K562 (cell line): ENCODE results near the gene BAD. TPM values are rescaled to one million over a fixed set of nuclear protein-coding genes. Genes with fewer than 3 reads are reported as not detected.

Source experiments
- BMI1 ChIP-seq: fragments of 150-350 bp; IDR thresholded peaks from 2 replicates; pipeline ENCODE4 v1.6.1; 2014; ENCODE audit warnings: low read length
- CC2D1A ChIP-seq: fragments of 450-650 bp; IDR thresholded peaks from 2 replicates; pipeline ENCODE4 v1.6.1; 2017; ENCODE audit warnings: mild to moderate bottlenecking
- CEBPG ChIP-seq, 3 experiments: fragments of 200-800 bp in 1 of 3; sonication (Bioruptor generic) in 1 of 3; sonication (generic) in 1 of 3; formaldehyde crosslinking in 1 of 3; IDR thresholded peaks in 2 of 3; conservative IDR thresholded peaks in 1 of 3; 2 replicates each; pipeline versions ENCODE4 v1.6.1 to v1.8.0; 2016 to 2022; ENCODE audit warnings: missing compliant biosample characterization in 2 of 3, missing genetic modification characterization in 2 of 3, mild to moderate bottlenecking in 1 of 3, missing genetic modification reagents in 1 of 3
- FOXA3 ChIP-seq, 2 experiments: fragments of 450-650 bp in 1 of 2; sonication (generic) in 1 of 2; formaldehyde crosslinking; IDR thresholded peaks in 1 of 2; conservative IDR thresholded peaks in 1 of 2; 2 replicates each; pipeline versions ENCODE4 v1.4.0 to v1.8.0; 2020 to 2022; ENCODE audit warnings: mild to moderate bottlenecking in 2 of 2, missing genetic modification reagents in 1 of 2
- FOXP1 ChIP-seq: sonication (generic); formaldehyde crosslinking; IDR thresholded peaks from 2 replicates; pipeline ENCODE4 v1.8.0; 2022; ENCODE audit warnings: mild to moderate bottlenecking, missing genetic modification reagents
- GABPA ChIP-seq: fragments of 200-800 bp; sonication (Bioruptor generic); conservative IDR thresholded peaks from 2 replicates; pipeline ENCODE4 v1.6.1; 2016; ENCODE audit warnings: low read depth, missing genetic modification characterization, missing compliant biosample characterization
- HDAC1 ChIP-seq, 2 experiments: fragments of 450-650 bp; IDR thresholded peaks; 2 replicates each; pipeline ENCODE4 v1.6.1; 2016 to 2017; ENCODE audit warnings: inconsistent platforms in 1 of 2, mild to moderate bottlenecking in 1 of 2, moderate library complexity in 1 of 2
- KLF16 ChIP-seq: IDR thresholded peaks from 2 replicates; pipeline ENCODE4 v1.6.1; 2016; ENCODE audit warnings: antibody characterized with exemption
- MAZ ChIP-seq, 2 experiments: fragments of 450-650 bp in 1 of 2; sonication (generic) in 1 of 2; formaldehyde crosslinking; IDR thresholded peaks in 1 of 2; conservative IDR thresholded peaks in 1 of 2; 2 replicates each; pipeline versions ENCODE4 v1.4.0 to v1.5.0; 2020; ENCODE audit warnings: mild to moderate bottlenecking in 1 of 2, missing genetic modification reagents in 1 of 2
- MCM5 ChIP-seq: fragments of 450-650 bp; IDR thresholded peaks from 2 replicates; pipeline ENCODE4 v1.6.1; 2016; ENCODE audit warnings: low read depth
- POLR2AphosphoS2 ChIP-seq: IDR thresholded peaks from 2 replicates; pipeline ENCODE4 v1.6.1; 2012; ENCODE audit warnings: low read length, improper control_type of control experiment
- RAD21 ChIP-seq, 2 experiments: fragments of 250-450 bp in 1 of 2; fragments of 450-650 bp in 1 of 2; sonication (Bioruptor Pico) in 1 of 2; formaldehyde crosslinking in 1 of 2; IDR thresholded peaks in 1 of 2; conservative IDR thresholded peaks in 1 of 2; 2 replicates each; pipeline versions ENCODE4 v1.4.0 to v1.8.0; 2020 to 2022; ENCODE audit warnings: mild to moderate bottlenecking in 2 of 2, moderate library complexity in 1 of 2
- RB1 ChIP-seq: fragments of 450-650 bp; IDR thresholded peaks from 2 replicates; pipeline ENCODE4 v1.6.1; 2017; ENCODE audit warnings: low read depth, mild to moderate bottlenecking
- SMARCA4 ChIP-seq: fragments of 450-650 bp; IDR thresholded peaks from 2 replicates; pipeline ENCODE4 v1.6.1; 2016
- ZEB2 ChIP-seq: fragments of 450-650 bp; IDR thresholded peaks from 2 replicates; pipeline ENCODE4 v1.6.1; 2016
- ZNF583 ChIP-seq: fragments of 250-450 bp; sonication (Bioruptor Pico); IDR thresholded peaks from 2 replicates; pipeline ENCODE4 v1.4.0; 2020
- ZNF830 ChIP-seq: fragments of 250-450 bp; sonication (Bioruptor Pico); IDR thresholded peaks from 2 replicates; pipeline ENCODE4 v1.5.0; 2021; ENCODE audit warnings: mild to moderate bottlenecking
- polyA plus RNA-seq, 8 experiments: library from polyadenylated mRNA; depleted of rRNA in 4 of 8; stranded (reverse) in 5 of 8; unstranded in 3 of 8; fragments of >200 nt; fragmentation: Nextera tagmentation in 2 of 8; fragmentation: Illumina TruSeq in 1 of 8; extraction: Ambion mirVana in 2 of 8; extraction: Trizol in 1 of 8; gene quantifications; 2 replicates each; pipeline versions ENCODE4 v1.2.1 to v1.2.3, GENCODE V29; 2011 to 2014; ENCODE audit warnings: inconsistent platforms in 1 of 8, missing spikeins in 1 of 8
- total RNA-seq, 7 experiments: library from RNA; depleted of rRNA in 6 of 7; stranded (reverse); fragments of >200 nt in 6 of 7; fragmentation: Illumina TruSeq in 2 of 7; extraction: Trizol in 2 of 7; gene quantifications; 2 replicates each; pipeline versions ENCODE4 v1.2.1 to v1.2.3, GENCODE V29; 2011 to 2021; ENCODE audit warnings: low replicate concordance in 1 of 7
- TF ChIP-seq, protein P1 (sequence below), 2 experiments: fragments of 450-650 bp in 1 of 2; IDR thresholded peaks; 2 replicates each; pipeline ENCODE4 v1.6.1; 2011 to 2017; ENCODE audit warnings: low read depth in 2 of 2, antibody characterized with exemption in 1 of 2, borderline replicate concordance in 1 of 2, low read length in 1 of 2, mild to moderate bottlenecking in 1 of 2, mixed read lengths in 1 of 2; ENCODE audit not compliant: control insufficient read depth in 1 of 2
- TF ChIP-seq, protein P2 (sequence below): fragments of 250-450 bp; sonication (Bioruptor Pico); IDR thresholded peaks from 2 replicates; pipeline ENCODE4 v1.5.1; 2021; ENCODE audit warnings: mild to moderate bottlenecking

BAD gene
- total and polyA plus RNA-seq, 9 of the 15 experiments (the other 6 are each of a cell fraction or from before 2014, with no cell fraction given), result 0.61 to 45.6 (median 11.8) TPM

DNA sequence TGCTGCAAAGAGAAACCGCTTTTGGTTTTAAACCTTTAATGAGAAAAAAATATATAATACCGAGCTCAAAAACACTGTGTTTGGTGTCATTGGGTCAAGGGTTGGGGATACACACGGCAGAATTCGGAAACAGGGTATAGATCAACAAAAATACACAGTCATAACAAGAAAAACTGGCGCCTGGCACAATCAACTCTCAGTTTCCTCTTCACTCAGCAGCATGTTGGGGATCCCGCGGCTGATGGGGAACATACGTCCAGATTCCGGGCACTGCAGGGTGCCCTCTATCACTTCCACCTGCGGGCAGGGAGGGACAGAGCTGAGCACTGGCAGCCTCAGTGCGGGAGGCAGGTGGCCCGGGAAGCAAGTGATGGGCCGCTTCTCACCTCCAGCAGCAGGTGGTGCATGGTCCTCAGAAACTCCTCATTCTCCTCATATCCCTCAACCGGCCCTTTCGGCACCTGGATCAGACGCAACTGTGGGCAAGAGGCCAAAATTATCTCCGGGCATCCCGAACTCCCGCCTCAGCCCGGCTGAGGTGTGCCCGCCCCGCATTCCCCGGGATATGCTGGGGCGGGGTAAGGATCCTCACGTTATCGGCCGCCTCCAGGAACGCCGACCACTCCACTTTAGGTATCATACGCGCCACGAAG lies 32.3 kb upstream of the BAD start (continued):
- TF ChIP-seq, protein P1, sequence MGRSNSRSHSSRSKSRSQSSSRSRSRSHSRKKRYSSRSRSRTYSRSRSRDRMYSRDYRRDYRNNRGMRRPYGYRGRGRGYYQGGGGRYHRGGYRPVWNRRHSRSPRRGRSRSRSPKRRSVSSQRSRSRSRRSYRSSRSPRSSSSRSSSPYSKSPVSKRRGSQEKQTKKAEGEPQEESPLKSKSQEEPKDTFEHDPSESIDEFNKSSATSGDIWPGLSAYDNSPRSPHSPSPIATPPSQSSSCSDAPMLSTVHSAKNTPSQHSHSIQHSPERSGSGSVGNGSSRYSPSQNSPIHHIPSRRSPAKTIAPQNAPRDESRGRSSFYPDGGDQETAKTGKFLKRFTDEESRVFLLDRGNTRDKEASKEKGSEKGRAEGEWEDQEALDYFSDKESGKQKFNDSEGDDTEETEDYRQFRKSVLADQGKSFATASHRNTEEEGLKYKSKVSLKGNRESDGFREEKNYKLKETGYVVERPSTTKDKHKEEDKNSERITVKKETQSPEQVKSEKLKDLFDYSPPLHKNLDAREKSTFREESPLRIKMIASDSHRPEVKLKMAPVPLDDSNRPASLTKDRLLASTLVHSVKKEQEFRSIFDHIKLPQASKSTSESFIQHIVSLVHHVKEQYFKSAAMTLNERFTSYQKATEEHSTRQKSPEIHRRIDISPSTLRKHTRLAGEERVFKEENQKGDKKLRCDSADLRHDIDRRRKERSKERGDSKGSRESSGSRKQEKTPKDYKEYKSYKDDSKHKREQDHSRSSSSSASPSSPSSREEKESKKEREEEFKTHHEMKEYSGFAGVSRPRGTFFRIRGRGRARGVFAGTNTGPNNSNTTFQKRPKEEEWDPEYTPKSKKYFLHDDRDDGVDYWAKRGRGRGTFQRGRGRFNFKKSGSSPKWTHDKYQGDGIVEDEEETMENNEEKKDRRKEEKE (IDR thresholded peaks at IDR 0.05; ENCODE audit: borderline replicate concordance in 1 of 2, control insufficient read depth in 1 of 2, low read depth in 2 of 2, low read length in 1 of 2), result 0 out of 4 replicates have a peak, but pooled peaks of 1 of the 2 experiments have one; percentile 55
- TF ChIP-seq FOXP1 (peak; percentile 67; the same call in 1 of the 2 replicates), ZNF830 (0 out of 2 replicates have a peak, but pooled peaks have one; percentile 47), BMI1 (no peak), GABPA (tag) (0 out of 2 replicates have a peak, but pooled peaks have one; percentile 69), ZEB2 (peak; percentile 70), RAD21 (CRISPR knock-in tag; conservative IDR thresholded peaks at IDR 0.05 in 1 of 2, IDR thresholded peaks at IDR 0.05 in 1 of 2) (peak in 1 of 2 experiments; percentile 39; a peak in 2 of 4 replicates), HDAC1 (IDR thresholded peaks at IDR 0.05) (no peak), MCM5 (no peak), KLF16 (no peak), ZNF583 (0 out of 2 replicates have a peak, but pooled peaks have one; percentile 55), FOXA3 (CRISPR knock-in tag; conservative IDR thresholded peaks at IDR 0.05 in 1 of 2, IDR thresholded peaks at IDR 0.05 in 1 of 2) (peak in 1 of 2 experiments; percentile 43; a peak in 1 of 4 replicates), CEBPG (CRISPR knock-in tag; IDR thresholded peaks at IDR 0.05) (peak; percentile 38; the same call in 1 of the 2 replicates), CEBPG (tag; conservative IDR thresholded peaks at IDR 0.05 in 1 of 2, IDR thresholded peaks at IDR 0.05 in 1 of 2) (no peak), RB1 (0 out of 2 replicates have a peak, but pooled peaks have one; percentile 59), SMARCA4 (0 out of 2 replicates have a peak, but pooled peaks have one; percentile 19), CC2D1A (0 out of 2 replicates have a peak, but pooled peaks have one; percentile 18), MAZ (CRISPR knock-in tag; conservative IDR thresholded peaks at IDR 0.05 in 1 of 2, IDR thresholded peaks at IDR 0.05 in 1 of 2) (0 out of 4 replicates have a peak, but pooled peaks of 1 of the 2 experiments have one; percentile 50), POLR2AphosphoS2 (peak; percentile 72)
- TF ChIP-seq, protein P2, sequence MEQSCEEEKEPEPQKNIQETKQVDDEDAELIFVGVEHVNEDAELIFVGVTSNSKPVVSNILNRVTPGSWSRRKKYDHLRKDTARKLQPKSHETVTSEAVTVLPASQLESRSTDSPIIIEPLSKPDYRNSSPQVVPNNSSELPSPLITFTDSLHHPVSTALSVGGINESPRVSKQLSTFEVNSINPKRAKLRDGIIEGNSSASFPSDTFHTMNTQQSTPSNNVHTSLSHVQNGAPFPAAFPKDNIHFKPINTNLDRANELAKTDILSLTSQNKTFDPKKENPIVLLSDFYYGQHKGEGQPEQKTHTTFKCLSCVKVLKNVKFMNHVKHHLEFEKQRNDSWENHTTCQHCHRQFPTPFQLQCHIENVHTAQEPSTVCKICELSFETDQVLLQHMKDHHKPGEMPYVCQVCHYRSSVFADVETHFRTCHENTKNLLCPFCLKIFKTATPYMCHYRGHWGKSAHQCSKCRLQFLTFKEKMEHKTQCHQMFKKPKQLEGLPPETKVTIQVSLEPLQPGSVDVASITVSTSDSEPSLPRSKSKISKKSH (CRISPR knock-in tag), result no peak
